ENCODE measurements around the gene MPZL1. TPM values are rescaled to one million over a fixed set of nuclear protein-coding genes. Genes with fewer than 3 reads are reported as not detected.
A peak's percentile ranks its signal among the peaks of the same experiment; 100 is the strongest.

MPZL1 gene
- total and polyA plus RNA-seq, 7 donors = 5.2 to 22.4 (median 14.1) TPM

DNA sequence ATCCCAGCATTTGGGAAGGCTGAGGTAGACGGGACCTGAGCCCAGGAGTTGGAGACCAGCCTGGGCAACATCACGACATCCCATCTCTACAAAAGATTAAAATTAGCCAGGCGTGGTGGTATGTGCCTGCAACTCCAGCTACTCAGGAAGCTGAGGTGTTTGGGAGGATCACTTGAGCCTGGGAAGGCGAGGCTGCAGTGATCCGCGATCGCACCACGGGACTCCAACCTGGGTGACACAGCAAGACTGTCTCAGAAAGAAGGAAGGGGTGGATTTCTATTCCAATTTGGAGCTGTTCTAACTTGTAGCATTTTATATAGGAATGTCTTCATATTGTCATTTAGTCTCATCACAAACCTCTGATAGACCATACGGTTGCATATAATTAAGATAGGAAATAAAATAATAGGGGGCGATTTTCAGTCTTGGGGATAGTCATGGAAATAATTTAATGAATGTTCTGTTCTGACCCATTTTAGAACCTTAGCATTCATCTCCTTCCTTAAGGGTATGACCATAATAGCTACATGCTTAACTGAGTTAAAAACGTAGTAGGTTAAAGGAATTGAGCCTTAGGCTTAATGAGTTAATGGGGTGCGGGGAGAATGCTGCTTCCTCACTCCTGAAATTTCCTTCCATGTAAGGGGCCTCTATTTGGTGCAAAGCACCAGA, 99.0 kb downstream of the MPZL1 start:
- no peaks in the 10 kb centered on the region for H3K9me3 ChIP-seq
- peak; percentile 5 to 19 (median 11) for ATAC-seq
- WGBS, 3 donors = 82 to 87% (median 82%) methylated on average over 12 of the region's 12 CpGs
- no peaks in the 10 kb centered on the region for H3K27me3 ChIP-seq (ENCODE audit: insufficient read depth in 3 of 3, low read length in 2 of 3)
- peak overlapping the region; percentile 84 for H3K27ac ChIP-seq
- H3K4me1 ChIP-seq = peaks cover 10% of the 10 kb centered on the region
- H3K4me3 ChIP-seq = peak overlapping the region; percentile 40
- no peak for DNase-seq
- no peaks in the 10 kb centered on the region for H3K36me3 ChIP-seq (ENCODE audit: insufficient read depth in 1 of 2, low read depth in 1 of 2)
- TF ChIP-seq, protein P1, sequence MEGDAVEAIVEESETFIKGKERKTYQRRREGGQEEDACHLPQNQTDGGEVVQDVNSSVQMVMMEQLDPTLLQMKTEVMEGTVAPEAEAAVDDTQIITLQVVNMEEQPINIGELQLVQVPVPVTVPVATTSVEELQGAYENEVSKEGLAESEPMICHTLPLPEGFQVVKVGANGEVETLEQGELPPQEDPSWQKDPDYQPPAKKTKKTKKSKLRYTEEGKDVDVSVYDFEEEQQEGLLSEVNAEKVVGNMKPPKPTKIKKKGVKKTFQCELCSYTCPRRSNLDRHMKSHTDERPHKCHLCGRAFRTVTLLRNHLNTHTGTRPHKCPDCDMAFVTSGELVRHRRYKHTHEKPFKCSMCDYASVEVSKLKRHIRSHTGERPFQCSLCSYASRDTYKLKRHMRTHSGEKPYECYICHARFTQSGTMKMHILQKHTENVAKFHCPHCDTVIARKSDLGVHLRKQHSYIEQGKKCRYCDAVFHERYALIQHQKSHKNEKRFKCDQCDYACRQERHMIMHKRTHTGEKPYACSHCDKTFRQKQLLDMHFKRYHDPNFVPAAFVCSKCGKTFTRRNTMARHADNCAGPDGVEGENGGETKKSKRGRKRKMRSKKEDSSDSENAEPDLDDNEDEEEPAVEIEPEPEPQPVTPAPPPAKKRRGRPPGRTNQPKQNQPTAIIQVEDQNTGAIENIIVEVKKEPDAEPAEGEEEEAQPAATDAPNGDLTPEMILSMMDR (IDR thresholded peaks at IDR 0.05) = no peak
- intact Hi-C loops (cut with DNase I) = loop anchor here in 1 of 2 donors (5.0 kb wide), 1 partner anchor 106 kb away; no protein-coding TSS in a partner anchor

DNA sequence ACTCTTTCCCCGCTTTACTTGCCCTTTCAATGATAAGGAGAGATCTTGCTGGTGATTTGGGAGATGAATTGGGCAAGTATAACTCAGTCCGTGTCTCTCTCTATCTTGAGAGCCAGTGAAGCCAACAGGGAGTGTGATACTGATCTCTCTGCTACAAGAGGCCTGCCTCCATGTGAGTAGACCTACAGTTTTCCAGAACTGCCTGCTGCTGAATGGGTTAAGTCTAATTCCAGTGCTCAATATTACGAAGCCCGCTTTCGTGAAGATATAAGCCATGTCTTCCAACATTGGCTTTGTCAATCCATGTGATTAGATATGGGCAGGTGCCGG, 99.5 kb downstream of the MPZL1 start:
- TF ChIP-seq, protein P1 (IDR thresholded peaks at IDR 0.05) = no peak
- 76 to 82% (median 81%) methylated on average over 6 of the region's 6 CpGs for WGBS, 3 donors
- Histone ChIP-seq H3K9me3 (no peaks in the 10 kb centered on the region), H3K27me3 (ENCODE audit: insufficient read depth in 3 of 3, low read length in 2 of 3) (no peaks in the 10 kb centered on the region), H3K4me1 (peaks cover 10% of the 10 kb centered on the region), H3K4me3 (no peak overlapping the region), H3K27ac (no peak overlapping the region), H3K36me3 (ENCODE audit: insufficient read depth in 1 of 2, low read depth in 1 of 2) (no peaks in the 10 kb centered on the region)
- intact Hi-C loops (cut with DNase I) = loop anchor here in 1 of 2 donors (5.0 kb wide), 1 partner anchor 106 kb away; no protein-coding TSS in a partner anchor
- ATAC-seq (no peak), DNase-seq (no peak)

DNA sequence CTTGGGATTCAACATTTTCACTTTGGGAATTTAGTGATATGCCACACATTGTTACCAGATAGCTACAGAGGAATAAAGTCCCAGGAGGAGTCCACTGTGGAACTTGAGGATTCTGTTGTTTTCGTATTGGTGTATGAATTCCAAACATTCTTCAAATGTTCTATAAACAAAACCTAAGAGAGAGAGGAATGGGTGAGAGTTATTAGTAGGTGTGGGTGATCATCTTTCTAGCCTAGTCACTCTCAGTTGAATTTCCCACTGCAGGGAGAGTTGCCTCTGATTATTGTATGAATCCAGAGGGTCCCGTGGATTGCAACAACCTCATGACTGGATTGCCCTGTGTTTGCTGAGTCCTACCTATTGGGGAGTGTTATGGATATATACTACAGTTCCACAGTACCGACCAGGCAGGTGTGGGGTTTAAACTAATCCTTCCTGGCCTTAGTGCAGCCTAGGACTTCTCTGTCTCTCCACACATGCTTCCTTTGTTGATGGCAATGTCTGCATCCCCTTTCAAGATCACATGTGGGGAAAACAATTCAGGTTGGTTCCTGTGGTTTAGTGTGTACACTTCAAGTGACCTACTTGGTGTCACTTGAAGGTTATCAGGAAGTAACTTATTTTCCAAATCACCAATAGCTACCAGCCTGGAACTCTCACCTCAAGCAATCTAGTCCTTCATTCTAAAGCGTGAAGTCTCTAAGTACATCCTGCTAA, 100.3 kb downstream of the MPZL1 start:
- WGBS, 3 donors = 54 to 70% (median 56%) methylated on average over 4 of the region's 4 CpGs
- TF ChIP-seq, protein P1 (IDR thresholded peaks at IDR 0.05) = no peak
- no peak for ATAC-seq
- peaks cover 10% of the 10 kb centered on the region for H3K4me1 ChIP-seq
- H3K27me3 ChIP-seq (ENCODE audit: insufficient read depth in 3 of 3, low read length in 2 of 3) = no peaks in the 10 kb centered on the region
- intact Hi-C loops (cut with DNase I) = loop anchor here in 1 of 2 donors (5.0 kb wide), 1 partner anchor 105 kb away; no protein-coding TSS in a partner anchor
- H3K27ac ChIP-seq = no peak overlapping the region
- H3K4me3 ChIP-seq = no peak overlapping the region
- no peaks in the 10 kb centered on the region for H3K9me3 ChIP-seq
- no peaks in the 10 kb centered on the region for H3K36me3 ChIP-seq (ENCODE audit: insufficient read depth in 1 of 2, low read depth in 1 of 2)
- no peak for DNase-seq

DNA sequence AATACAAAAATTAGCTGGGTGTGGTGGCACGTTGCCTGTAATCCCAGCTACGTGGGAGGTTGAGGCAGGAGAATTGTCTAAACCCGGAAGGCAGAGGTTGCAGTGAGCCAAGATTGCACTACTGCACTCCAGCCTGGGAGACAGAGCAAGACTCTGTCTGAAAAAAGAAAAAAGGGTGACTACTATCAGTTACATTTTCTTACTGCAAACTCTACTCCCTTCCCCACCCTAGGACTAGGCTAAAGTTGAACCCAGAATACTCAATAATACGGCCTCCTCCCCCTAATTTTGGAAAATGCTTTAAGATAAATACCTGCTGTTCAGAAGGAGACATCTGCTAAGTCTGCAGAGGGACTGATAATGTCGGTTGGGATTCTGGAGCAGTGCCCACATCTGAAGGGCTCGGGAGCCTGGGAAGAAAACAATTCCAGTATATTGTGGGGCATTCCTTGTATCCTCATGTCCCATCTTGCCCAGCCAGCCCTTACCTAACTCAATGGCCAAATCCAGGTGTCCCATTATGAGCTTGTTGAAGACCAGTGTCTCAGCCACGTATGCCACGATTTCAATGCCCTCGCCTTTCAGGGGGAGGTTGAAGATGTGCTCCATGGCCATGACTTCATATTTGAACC, 102.5 kb downstream of the MPZL1 start:
- Histone ChIP-seq H3K4me3 (no peak overlapping the region), H3K36me3 (ENCODE audit: insufficient read depth in 1 of 2, low read depth in 1 of 2) (no peaks in the 10 kb centered on the region), H3K27ac (no peak overlapping the region), H3K9me3 (no peaks in the 10 kb centered on the region), H3K4me1 (peaks cover 10% of the 10 kb centered on the region), H3K27me3 (ENCODE audit: insufficient read depth in 3 of 3, low read length in 2 of 3) (no peaks in the 10 kb centered on the region)
- WGBS, 3 donors = 66 to 71% (median 67%) methylated on average over 9 of the region's 9 CpGs
- no peak for ATAC-seq
- intact Hi-C loops (cut with DNase I) = loop anchor here in 1 of 2 donors (5.0 kb wide), 1 partner anchor 103 kb away; no protein-coding TSS in a partner anchor
- DNase-seq = no peak
- TF ChIP-seq, protein P1 (IDR thresholded peaks at IDR 0.05) = no peak
